GM12872 (cell line): ENCODE data around the gene FAP.

Source experiments
- TF ChIP-seq, protein P1 (sequence below): IDR thresholded peaks from 3 replicates; pipeline ENCODE4 v1.5.1; 2011; ENCODE audit warnings: low read depth, mild to moderate bottlenecking, low read length, moderate library complexity; ENCODE audit not compliant: insufficient read depth

Gene FAP

DNA sequence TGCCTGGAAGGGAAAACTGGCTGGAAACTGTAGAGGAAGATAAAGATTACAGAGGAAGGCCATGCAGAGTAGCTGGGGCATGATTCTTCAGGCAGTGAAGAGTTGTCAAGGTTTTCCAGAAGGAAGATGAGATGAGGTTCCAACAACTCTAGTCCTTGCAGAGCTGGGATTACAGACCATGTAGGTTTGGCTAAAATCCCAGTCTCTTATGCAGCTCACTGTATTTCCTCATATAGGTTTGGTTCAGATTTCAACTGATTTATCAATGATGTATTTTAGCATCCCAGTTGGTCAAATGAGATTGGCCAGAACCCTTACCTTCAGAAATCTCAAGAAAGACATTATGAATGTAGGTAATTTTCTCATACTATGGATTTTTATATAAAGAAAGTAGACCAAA, 16.4 kb downstream of the FAP start:
- TF ChIP-seq, protein P1, sequence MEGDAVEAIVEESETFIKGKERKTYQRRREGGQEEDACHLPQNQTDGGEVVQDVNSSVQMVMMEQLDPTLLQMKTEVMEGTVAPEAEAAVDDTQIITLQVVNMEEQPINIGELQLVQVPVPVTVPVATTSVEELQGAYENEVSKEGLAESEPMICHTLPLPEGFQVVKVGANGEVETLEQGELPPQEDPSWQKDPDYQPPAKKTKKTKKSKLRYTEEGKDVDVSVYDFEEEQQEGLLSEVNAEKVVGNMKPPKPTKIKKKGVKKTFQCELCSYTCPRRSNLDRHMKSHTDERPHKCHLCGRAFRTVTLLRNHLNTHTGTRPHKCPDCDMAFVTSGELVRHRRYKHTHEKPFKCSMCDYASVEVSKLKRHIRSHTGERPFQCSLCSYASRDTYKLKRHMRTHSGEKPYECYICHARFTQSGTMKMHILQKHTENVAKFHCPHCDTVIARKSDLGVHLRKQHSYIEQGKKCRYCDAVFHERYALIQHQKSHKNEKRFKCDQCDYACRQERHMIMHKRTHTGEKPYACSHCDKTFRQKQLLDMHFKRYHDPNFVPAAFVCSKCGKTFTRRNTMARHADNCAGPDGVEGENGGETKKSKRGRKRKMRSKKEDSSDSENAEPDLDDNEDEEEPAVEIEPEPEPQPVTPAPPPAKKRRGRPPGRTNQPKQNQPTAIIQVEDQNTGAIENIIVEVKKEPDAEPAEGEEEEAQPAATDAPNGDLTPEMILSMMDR: no peak

DNA sequence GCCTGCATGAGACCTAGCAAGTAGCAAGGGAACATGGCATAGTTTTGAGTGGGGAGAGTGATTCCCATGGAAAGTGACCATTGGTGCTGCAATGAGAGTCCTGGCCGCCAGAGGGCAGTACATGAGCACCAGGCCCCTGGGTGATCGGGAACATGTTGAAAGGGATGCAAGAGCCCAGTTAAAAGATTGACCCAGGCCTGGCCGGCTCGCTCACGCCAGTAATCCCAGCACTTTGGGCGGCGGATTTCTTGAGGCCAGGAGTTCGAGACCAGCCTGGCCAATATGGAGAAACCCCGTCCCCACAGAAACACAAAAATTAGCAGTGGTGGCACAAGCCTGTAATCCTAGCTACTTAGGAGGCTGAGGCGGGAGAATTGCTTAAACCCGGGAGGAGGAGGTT, 22.2 kb downstream of the FAP start:
- TF ChIP-seq, protein P1: peak; percentile 97

DNA sequence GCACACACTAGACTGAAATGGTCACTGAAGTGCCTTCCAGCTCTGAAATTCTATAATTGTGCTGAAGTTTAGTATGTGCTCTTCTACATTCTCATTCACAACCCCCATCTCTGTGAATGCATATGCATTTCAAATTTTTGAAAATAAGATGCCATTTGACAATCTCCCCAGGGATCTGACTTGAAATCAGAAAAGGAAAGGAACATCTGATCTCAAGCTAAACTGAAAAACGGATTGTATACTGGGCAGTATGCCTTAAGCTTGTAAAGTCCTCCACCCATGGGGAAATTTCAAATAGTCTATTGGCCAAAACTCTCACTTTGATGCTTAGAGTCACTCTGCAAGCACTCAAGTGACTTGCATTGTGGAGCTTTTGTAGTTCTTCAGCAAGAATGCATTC, 22.9 kb downstream of the FAP start:
- TF ChIP-seq, protein P1: no peak

- TF ChIP-seq, protein P1: no peak
Measured at GRCh38 chr2:162219426-162219825, 23.8 kb downstream of the FAP start.

DNA sequence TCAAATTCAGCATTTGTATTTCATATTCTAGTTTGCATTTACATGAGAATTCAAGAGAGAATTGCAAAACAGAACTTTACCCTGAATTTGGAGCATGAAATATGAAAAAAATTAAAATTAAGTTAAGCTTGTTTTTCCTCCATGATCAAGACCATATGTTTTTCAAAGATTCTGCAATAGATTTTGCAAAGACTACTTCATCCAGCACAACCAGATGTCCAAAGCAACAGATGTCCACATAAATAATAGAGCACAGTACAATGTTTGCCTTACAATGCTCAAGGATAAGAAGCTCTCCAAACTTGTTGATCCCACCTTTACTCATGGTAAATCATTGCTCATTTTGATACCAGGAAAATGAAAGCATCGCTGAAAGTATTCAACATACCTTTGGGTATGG, 25.6 kb downstream of the FAP start:
- TF ChIP-seq, protein P1: no peak

- TF ChIP-seq, protein P1: no peak
Measured at GRCh38 chr2:162215162-162215561, 28.1 kb downstream of the FAP start.

DNA sequence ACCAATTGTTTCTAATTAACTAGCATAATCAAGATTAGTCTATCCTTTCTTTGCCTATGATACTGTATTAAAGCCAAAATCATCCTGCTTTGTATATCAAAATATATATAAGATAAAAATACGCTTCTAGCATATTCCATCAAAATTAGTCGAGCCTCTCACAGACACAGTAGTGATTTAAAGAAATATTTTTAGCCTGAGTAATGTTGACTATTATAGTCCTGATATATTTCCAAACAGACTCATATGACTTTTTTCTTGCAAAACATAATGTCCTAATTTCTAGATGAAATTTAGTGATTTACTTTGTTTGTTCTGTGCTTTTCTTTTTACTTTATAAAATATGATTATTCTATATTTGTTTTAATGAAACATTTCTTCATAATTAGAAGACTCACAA, 30.9 kb downstream of the FAP start:
- TF ChIP-seq, protein P1: no peak

- TF ChIP-seq, protein P1: no peak
Measured at GRCh38 chr2:162211732-162212131, 31.5 kb downstream of the FAP start.
